Heart left ventricle (tissue), 13 donors: ENCODE results near the gene WARS2.
"Not testable (repeated sequence)": the region's sequence is repeated elsewhere in the genome, so short reads cannot be mapped to it uniquely, and the experiment has no call there.

Experiments used
- POLR2A ChIP-seq, 2 donors: fragments of 450-650 bp; IDR thresholded peaks; one replicate each; pipeline ENCODE4 v1.6.1; 2017; ENCODE audit warnings: antibody characterized with exemption in 2 of 2, mild to moderate bottlenecking in 2 of 2, moderate library complexity in 2 of 2
- TF ChIP-seq, protein P1 (sequence below), 12 donors: fragments of 200-600 bp; sonication (generic) in 4 of 12; IDR thresholded peaks; one replicate each; pipeline versions ENCODE4 v1.5.0 to v1.8.0; 2018 to 2022; ENCODE audit warnings: antibody characterized with exemption in 12 of 12, mild to moderate bottlenecking in 5 of 12
- donor health status: ischemic (EF 13 %, LVEDD 7.1; RV severe dilation, severe dysfunction).
- donor health status: DM: no; HTN: yes; CAD: no.
- donor health status: DM: no; HTN: no; CAD: no.
- donor health status: ischemic (EF 25% LVEDD 6.9; RV normal size, moderate dysfunction).
- donor health status: ischemic (EF 25% LVEDD 5.7; RV mildly dilated, moderate dysfunction).
- donor health status: ischemic (EF 35%, LVEDD 5.7; RV mildly dilated, moderate dysfunction).
- donor health status: nonischemic (EF 11% LVEDD 7.7; RV severe dilation, severe dysfunction).
- donor health status: DM: yes; HTN: yes; CAD: no.
- donor health status: PGD.
- donor health status: ischemic (EF 29% LVEDD 5.4; RV normal size, mild dysfunction).
- donor health status: nonischemic (EF 23%, LVEDD 6.1; RV moderate dilation, normal function).

DNA sequence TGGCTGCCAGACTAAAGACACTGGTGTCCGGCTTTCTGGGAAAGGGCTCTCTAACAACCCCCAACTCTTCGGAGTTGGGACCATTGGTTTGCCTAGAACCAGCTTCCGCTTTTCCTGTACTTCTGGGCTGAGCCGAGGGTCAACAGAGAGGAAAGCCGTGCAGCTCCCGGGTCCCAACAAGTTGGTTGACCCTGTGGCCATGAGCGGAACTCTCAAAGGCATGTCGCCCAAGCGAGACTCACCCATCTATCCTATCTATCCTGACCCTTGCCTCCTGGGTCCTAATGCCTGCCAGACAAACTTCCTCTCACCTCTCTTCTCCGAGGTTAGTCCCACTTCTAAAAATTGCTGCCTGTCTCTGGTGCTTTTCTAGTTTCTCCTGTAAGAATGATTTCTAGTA is 32.5 kb upstream of the WARS2 start:
- TF ChIP-seq, protein P1, sequence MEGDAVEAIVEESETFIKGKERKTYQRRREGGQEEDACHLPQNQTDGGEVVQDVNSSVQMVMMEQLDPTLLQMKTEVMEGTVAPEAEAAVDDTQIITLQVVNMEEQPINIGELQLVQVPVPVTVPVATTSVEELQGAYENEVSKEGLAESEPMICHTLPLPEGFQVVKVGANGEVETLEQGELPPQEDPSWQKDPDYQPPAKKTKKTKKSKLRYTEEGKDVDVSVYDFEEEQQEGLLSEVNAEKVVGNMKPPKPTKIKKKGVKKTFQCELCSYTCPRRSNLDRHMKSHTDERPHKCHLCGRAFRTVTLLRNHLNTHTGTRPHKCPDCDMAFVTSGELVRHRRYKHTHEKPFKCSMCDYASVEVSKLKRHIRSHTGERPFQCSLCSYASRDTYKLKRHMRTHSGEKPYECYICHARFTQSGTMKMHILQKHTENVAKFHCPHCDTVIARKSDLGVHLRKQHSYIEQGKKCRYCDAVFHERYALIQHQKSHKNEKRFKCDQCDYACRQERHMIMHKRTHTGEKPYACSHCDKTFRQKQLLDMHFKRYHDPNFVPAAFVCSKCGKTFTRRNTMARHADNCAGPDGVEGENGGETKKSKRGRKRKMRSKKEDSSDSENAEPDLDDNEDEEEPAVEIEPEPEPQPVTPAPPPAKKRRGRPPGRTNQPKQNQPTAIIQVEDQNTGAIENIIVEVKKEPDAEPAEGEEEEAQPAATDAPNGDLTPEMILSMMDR (IDR thresholded peaks at IDR 0.05): not testable (repeated sequence)
- not testable (repeated sequence) for TF ChIP-seq POLR2A (IDR thresholded peaks at IDR 0.05)
